GM21786 (cell line): Measurements from ENCODE around the gene SLC24A3.
A peak's percentile ranks its signal among the peaks of the same experiment; 100 is the strongest.

Experiments
- ATAC-seq: cut with Tn5 transposase; IDR thresholded peaks from one replicate; pipeline ENCODE4 v1.9.1; 2021; ENCODE audit not compliant: unreplicated experiment

SLC24A3 gene

DNA sequence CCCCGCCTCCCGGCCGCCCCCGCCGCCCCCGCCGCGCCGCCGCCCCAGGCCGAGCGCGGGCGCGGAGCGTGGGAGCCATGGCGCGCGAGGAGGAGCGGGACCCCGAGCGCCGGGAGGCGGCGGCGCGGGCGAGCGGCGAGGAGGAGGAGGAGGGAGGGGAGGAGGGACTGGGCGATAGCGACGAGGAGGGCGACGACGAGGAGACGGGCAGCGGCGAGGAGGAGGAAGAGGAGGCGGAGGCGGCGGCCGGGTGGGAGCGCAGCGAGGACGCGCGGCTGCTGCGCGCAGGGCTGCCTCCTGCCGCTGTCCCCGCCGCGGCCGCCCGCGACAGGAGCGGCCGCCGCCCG is at the start of gene SLC24A3:
TSS of gene SLC24A3 (plus strand) at position 174 of the 347 bp plus-strand sequence.
- no peak for ATAC-seq

- ATAC-seq = no peak
These were observed 42.3 kb upstream of the SLC24A3 start for GRCh38 chr20:19170148-19170547.

DNA sequence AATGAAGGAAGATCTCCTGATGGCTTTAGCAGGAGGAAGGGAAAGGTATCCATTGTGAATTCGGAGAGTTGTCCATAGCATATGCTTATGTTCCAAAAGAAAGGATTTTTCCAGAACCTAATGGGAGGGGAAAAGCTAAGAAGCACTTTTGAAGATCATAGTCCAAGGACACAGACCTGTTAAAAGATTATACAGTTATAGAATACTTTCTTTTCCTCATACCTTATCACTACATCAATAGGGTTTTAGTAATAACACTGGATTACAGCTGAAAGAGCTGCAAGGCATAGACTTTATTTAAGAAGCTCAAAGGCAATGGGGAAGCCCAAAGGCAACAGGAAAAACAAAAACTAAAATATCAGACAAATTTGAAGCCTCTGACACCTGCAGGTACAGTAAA is 39.8 kb upstream of the SLC24A3 start:
- no peak for ATAC-seq

DNA sequence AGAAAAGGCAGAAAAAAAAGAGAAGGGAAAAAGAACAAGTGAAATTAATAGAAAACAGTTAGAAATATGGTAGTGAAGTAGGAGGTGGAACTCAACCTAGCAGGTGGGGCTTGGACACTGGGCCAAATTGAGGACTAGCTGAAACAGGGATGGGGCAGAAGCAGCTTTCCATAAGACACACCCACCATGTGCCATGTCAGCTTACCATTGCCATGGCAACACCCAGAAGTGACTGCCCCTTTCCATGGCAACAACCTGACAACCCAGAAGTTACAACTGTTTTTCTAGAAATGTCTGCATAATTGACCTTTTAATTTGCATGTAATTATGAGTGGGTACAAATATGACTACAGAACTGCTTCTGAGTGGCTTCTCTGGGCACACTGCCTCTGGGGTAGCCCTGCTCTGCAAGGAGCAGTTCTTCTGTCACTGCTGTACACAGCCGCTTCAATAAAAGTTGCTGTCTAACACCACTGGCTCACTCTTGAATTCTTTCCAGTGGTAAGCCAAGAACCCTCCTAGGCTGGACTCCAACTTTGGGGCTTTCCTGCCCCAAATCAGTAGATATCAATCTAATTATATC is 35.9 kb upstream of the SLC24A3 start:
- no peak for ATAC-seq

- ATAC-seq = no peak
These were observed 30.9 kb upstream of the SLC24A3 start for GRCh38 chr20:19181552-19181951.

DNA sequence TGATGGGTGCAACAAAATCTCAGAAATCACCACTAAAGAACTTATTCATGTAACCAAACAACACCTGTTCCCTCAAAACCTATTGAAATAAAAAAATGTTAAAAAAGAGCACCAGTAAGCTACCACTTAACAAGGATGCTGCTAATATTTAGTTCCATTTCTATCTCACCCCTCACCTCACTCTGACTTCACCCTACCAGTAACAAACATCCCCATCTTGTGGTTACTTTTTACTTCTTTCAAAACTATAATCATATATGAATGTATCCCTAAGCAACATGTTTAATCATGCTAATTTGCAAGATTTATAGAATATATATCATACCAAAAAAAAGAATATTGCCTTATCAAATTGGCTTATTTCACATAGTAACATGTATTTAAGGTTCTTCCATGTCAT is 27.4 kb upstream of the SLC24A3 start:
- ATAC-seq = no peak

- ATAC-seq = no peak
These were observed 19.1 kb upstream of the SLC24A3 start for GRCh38 chr20:19193349-19193748.

DNA sequence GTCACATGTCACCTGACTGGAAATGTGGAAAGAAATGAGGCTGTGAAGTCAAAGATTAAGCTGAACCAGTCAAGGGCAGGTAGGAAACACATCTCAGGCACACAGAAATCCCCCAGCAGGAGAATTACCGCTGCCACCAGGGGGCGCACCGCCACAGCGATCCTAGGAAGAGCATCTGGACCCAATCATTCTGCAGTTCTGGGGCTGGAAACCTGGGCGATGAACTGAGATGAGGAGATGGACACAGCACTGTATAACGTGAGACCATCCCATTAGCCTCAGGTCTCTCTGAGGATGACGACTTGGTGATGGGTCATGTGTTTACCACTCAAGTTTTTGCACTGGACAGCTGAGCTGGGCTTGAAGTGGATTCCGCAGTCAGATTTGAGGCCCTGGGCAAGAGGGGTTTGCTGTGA is 6.5 kb upstream of the SLC24A3 start:
- ATAC-seq = no peak

DNA sequence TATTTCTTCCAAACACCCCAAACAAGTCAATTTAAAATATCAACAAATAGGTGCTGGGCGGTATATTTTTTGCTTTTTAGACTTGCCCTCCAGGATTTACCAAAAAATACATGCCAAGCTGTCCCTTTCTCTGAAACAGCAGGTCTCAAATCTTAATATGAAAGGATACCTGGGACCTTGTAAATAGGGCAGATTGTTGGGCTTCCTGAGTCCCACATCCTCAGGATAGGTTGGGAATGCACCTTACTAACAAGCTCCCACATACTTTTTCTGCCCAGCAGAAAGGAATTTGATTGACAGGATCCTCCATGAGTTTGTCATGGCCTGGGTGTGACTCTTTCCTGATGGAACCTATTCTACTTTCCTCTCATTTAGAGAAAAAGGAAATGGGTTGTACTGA is 4.9 kb upstream of the SLC24A3 start:
- no peak for ATAC-seq

GRCh38 chr20:19210391-19211155 is 1.9 kb upstream of the SLC24A3 start:
- no peak for ATAC-seq

DNA sequence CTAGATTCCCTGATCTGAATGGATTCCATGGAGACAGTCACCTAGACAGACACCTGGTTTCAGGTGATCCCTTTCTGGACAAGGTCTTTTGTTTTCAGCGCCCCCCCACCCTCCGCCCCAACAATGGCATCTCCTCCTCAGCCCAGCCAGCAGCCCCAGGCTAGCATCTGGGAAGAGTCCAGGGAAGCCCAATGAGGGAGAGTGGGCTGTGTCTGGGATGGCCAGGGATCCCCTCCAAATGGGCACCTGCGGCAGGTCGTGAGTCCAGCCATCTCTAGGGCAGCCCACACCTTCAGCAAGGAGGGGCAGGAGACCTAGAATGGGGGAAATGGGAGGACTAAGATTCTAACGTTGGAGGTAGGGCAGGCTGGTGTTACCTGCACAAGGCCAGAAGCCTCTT is 1.2 kb upstream of the SLC24A3 start:
- no peak for ATAC-seq

GRCh38 chr20:19211661-19212468 is 577 bp upstream of the SLC24A3 start:
- no peak for ATAC-seq

GRCh38 chr20:19212821-19213502 is 520 bp downstream of the SLC24A3 start:
- peak; percentile 45 for ATAC-seq

DNA sequence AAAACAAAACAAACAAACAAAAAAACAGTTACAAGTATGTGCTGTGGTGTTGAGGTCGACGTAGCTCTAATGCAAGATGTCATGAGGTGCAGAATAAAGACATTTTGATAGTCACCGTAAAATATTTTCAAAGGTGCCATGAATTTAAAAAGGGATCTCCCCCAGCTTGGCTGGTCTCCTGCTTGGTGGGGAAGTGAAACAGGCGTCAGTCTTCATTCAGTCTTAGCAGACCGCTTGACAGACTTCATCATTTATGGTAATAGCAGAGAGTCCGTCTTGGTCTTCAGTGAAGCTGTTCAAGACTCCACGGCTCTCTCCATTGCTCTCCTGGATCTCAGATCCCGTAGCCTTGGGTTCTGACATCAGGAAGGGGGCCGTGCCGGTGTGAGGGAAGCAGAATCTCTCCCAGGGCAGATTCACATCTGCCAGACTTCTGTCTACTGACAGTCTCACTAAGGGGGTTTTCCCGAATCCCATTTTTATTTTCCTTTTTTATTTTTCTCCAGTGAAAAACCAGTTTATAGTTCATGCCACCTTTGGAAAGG is 1.6 kb downstream of the SLC24A3 start:
- ATAC-seq = no peak

DNA sequence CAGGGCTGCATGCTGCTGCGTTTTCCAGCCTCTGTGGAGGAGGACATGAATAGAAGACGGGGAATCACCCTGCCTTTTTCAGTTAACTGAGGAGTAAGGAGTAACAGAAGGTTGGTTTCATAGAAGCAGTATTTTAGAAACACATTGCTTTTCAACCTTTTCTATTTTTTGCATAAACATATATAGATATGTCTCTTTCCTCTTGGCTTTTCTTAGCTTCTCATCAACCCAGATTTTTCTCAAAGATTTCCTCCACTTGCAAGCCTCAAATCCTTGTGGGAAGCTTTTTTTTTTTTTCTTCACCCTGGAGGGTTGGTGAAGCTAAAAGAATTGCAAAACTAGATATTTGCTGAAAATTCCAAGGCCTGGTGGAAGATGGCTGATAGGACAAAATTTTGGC is 6.0 kb downstream of the SLC24A3 start:
- no peak for ATAC-seq

- ATAC-seq = no peak
These were observed 10.1 kb downstream of the SLC24A3 start for GRCh38 chr20:19222520-19223040.

GRCh38 chr20:19223640-19224039 is 11.2 kb downstream of the SLC24A3 start:
- ATAC-seq = no peak

DNA sequence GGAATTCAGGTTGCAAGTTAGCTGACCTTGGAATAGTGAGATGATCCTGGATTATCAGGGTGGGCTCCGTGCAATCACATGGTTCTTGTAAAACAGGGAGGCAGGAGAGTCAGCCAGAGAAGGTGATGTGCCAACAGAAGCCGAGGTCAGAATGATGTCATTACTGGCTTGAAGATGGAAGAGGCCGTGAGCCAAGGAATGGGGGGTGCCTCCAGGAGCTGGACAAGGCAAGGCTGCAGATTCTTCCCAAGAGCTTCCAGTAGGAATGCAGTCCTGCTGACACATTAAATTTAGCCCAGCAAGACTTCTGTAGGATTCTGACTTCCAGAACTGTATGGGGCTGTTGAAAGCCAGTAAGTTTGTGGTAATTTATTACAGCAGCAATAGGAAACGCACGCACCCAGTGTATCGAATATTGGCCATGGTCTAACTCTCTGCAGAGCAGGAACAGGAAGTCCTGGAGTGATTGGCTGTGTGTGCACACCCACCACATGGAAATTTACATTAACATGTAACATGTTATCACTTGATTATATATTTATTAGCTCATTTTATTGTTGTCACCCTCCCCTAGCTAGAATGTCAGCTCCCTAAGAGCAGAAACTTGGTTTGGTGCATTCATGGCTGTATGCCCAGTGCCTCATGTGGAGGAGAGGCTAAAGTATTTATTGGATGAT is 19.1 kb downstream of the SLC24A3 start:
- no peak for ATAC-seq

GRCh38 chr20:19232997-19233794 is 20.8 kb downstream of the SLC24A3 start:
- ATAC-seq = no peak
